LoVo (cell line): ENCODE data around the gene SULT2B1.
A peak's percentile ranks its signal among the peaks of the same experiment; 100 is the strongest.

Experiments used
- DNase-seq: peaks from one replicate; pipeline ENCODE4 v3.0.0-alpha.2; 2016; ENCODE audit warnings: low spot score

The SULT2B1 gene

GRCh38 chr19:48551437-48552302, at the start of gene SULT2B1:
TSS of gene SULT2B1 (plus strand) at chr19:48552172. CDS start at chr19:48552253, 81 bp downstream.
- peak; percentile 52 for DNase-seq

GRCh38 chr19:48502350-48503018, 49.5 kb upstream of the SULT2B1 start:
- no peak for DNase-seq

- peak; percentile 60 for DNase-seq
These were observed 45.7 kb upstream of the SULT2B1 start for GRCh38 chr19:48506138-48506733.

GRCh38 chr19:48507911-48508439, 44.0 kb upstream of the SULT2B1 start:
- DNase-seq, result no peak

GRCh38 chr19:48508729-48509411, 43.1 kb upstream of the SULT2B1 start:
- no peak for DNase-seq

GRCh38 chr19:48509467-48510194, 42.3 kb upstream of the SULT2B1 start:
- no peak for DNase-seq

- no peak for DNase-seq
These were observed 41.3 kb upstream of the SULT2B1 start for GRCh38 chr19:48510421-48511268.

- DNase-seq, result no peak
These were observed 40.6 kb upstream of the SULT2B1 start for GRCh38 chr19:48511321-48511731.

GRCh38 chr19:48511800-48512503, 40.0 kb upstream of the SULT2B1 start, which contains the start of gene LMTK3:
TSS of gene LMTK3 (minus strand) at chr19:48511835. CDS start at chr19:48511576, 259 bp downstream.
- DNase-seq, result no peak

- DNase-seq, result no peak
These were observed 39.3 kb upstream of the SULT2B1 start for GRCh38 chr19:48512504-48513288.

GRCh38 chr19:48513289-48514122, 38.5 kb upstream of the SULT2B1 start:
- DNase-seq, result peak; percentile 72

GRCh38 chr19:48514123-48514458, 37.9 kb upstream of the SULT2B1 start:
- no peak for DNase-seq

- DNase-seq, result no peak
These were observed 35.4 kb upstream of the SULT2B1 start for GRCh38 chr19:48516536-48516935.

GRCh38 chr19:48518207-48518606, 33.8 kb upstream of the SULT2B1 start:
- no peak for DNase-seq

- DNase-seq, result peak; percentile 48
These were observed 32.5 kb upstream of the SULT2B1 start for GRCh38 chr19:48519426-48519825.

GRCh38 chr19:48520134-48520533, 31.8 kb upstream of the SULT2B1 start:
- DNase-seq, result no peak

GRCh38 chr19:48524221-48524620, 27.8 kb upstream of the SULT2B1 start:
- no peak for DNase-seq

GRCh38 chr19:48524732-48525131, 27.2 kb upstream of the SULT2B1 start:
- DNase-seq, result no peak
